Spleen (tissue), 11 donors: ENCODE measurements around the gene EZH2. TPM values are rescaled to one million over a fixed set of nuclear protein-coding genes. Genes with fewer than 3 reads are reported as not detected.

ENCODE experiments used
- DNase-seq: peaks from one replicate; pipeline ENCODE4 v3.0.0-alpha.2; 2020
- H3K27ac ChIP-seq, 8 donors: fragments of 200-600 bp; sonication (generic) in 7 of 8; 1 replicate in 4 of 8; 2 replicates in 4 of 8; pipeline versions ENCODE4 v1.5.0 to v1.8.0; 2016 to 2021; ENCODE audit warnings: inconsistent platforms in 4 of 8, mild to moderate bottlenecking in 4 of 8, moderate library complexity in 1 of 8
- H3K27me3 ChIP-seq, 7 donors: fragments of 200-600 bp; sonication (generic) in 6 of 7; replicated peaks in 1 of 7; 1 replicate in 4 of 7; 2 replicates in 3 of 7; pipeline versions ENCODE4 v1.5.0 to v1.8.0; 2016 to 2021; ENCODE audit warnings: inconsistent platforms in 3 of 7, mild to moderate bottlenecking in 1 of 7
- H3K36me3 ChIP-seq, 6 donors: fragments of 200-600 bp; sonication (generic) in 5 of 6; 1 replicate in 4 of 6; 2 replicates in 2 of 6; pipeline versions ENCODE4 v1.5.0 to v1.8.0; 2016 to 2021; ENCODE audit warnings: inconsistent platforms in 2 of 6
- H3K4me1 ChIP-seq, 6 donors: fragments of 200-600 bp; sonication (generic) in 5 of 6; 1 replicate in 3 of 6; 2 replicates in 3 of 6; pipeline versions ENCODE4 v1.5.0 to v1.8.0; 2016 to 2021; ENCODE audit warnings: inconsistent platforms in 3 of 6
- H3K4me3 ChIP-seq, 8 donors: fragments of 200-600 bp; sonication (generic) in 7 of 8; 1 replicate in 4 of 8; 2 replicates in 4 of 8; pipeline versions ENCODE4 v1.5.0 to v1.8.0; 2016 to 2021; ENCODE audit warnings: inconsistent platforms in 4 of 8, mild to moderate bottlenecking in 4 of 8, moderate library complexity in 2 of 8
- H3K9me3 ChIP-seq, 8 donors: fragments of 200-600 bp; sonication (generic) in 7 of 8; 1 replicate in 4 of 8; 2 replicates in 4 of 8; pipeline versions ENCODE4 v1.5.0 to v1.8.0; 2016 to 2021; ENCODE audit warnings: inconsistent platforms in 4 of 8
- CTCF ChIP-seq, 11 experiments: fragments of 200-600 bp in 7 of 11; fragments of 450-650 bp in 4 of 11; sonication (generic) in 4 of 11; IDR thresholded peaks in 8 of 11; conservative IDR thresholded peaks in 3 of 11; 1 replicate in 7 of 11; 2 replicates in 4 of 11; pipeline versions ENCODE4 v1.4.0 to v1.8.0; 2016 to 2021; ENCODE audit warnings: antibody characterized with exemption in 11 of 11, inconsistent platforms in 4 of 11, mild to moderate bottlenecking in 1 of 11
- POLR2A ChIP-seq, 3 donors: fragments of 450-650 bp; IDR thresholded peaks; one replicate each; pipeline ENCODE4 v1.5.1; 2017; ENCODE audit warnings: antibody characterized with exemption in 3 of 3, mild to moderate bottlenecking in 1 of 3
- POLR2AphosphoS5 ChIP-seq, 3 donors: sonication (generic); formaldehyde crosslinking; IDR thresholded peaks; one replicate each; pipeline ENCODE4 v1.5.1; 2017; ENCODE audit warnings: antibody characterized with exemption in 3 of 3
- WGBS, 5 donors: extraction: QIAGEN DNeasy Blood & Tissue Kit in 3 of 5; methylation state at CpG; one replicate each; pipeline versions ENCODE4 v1.1.5 to v1.1.7; 2013 to 2018; 5-methylcytosine and 5-hydroxymethylcytosine counted together
- intact Hi-C: fragments of 100-400 bp; cut with DNase I; formaldehyde crosslinking; loops from one replicate; pipeline ENCODE4 v1.15.0; 2023; ENCODE audit warnings: low total_unique reads
- polyA plus RNA-seq, 3 donors: library from polyadenylated mRNA; stranded (reverse); fragments of 200-250 nt; gene quantifications; one replicate each; pipeline ENCODE4 v1.2.1, GENCODE V29; 2013
- total RNA-seq, 7 donors: library from RNA; depleted of rRNA in 3 of 7; stranded (reverse); fragments of >200 nt in 3 of 7; fragmentation: NEBNext Ultra II Directional in 4 of 7; extraction: Animal tissue kit (Norgen Biotek cat#: 25700) in 4 of 7; gene quantifications; one replicate each; pipeline versions ENCODE4 v1.1.0 to v1.2.1, GENCODE V29; 2016 to 2021
- donor health status: healthy with polysubstance abuse.
- donor health status: DM: no; HTN: no; CAD: no; lungs with moderate emphysema.
- donor health status: DM: no; HTN: no; CAD: no.
- donor health status: Bipolar disorder and iron deficiency.
- donor health status: healthy.
- donor health status: DM: no; HTN: no; CAD: no.
- donor health status: DM: yes; HTN: yes; CAD: no.

Gene EZH2
- total and polyA plus RNA-seq, 10 donors, result 5.0 to 14.5 (median 7.4) TPM

GRCh38 chr7:148793590-148793989 lies 90.5 kb downstream of the EZH2 start:
- peaks cover 4 to 100% (median 85%) of the 10 kb centered on the region in 6 donors for H3K36me3 ChIP-seq
- 95 to 100% (median 97%) methylated on average over 1 of the region's 1 CpG for WGBS, 5 donors

GRCh38 chr7:148791546-148791945 lies 92.5 kb downstream of the EZH2 start:
- no peaks in the 10 kb centered on the region for H3K4me1 ChIP-seq
- peaks cover 7 to 100% (median 88%) of the 10 kb centered on the region in 6 donors for H3K36me3 ChIP-seq
- intact Hi-C loops, result no loop called here
- no peaks in the 10 kb centered on the region for H3K9me3 ChIP-seq
- DNase-seq, result no peak
- H3K4me3 ChIP-seq, result no peak overlapping the region
- TF ChIP-seq POLR2AphosphoS5 (IDR thresholded peaks at IDR 0.05) (no peak), CTCF (IDR thresholded peaks at IDR 0.05 in 8 of 11, conservative IDR thresholded peaks at IDR 0.05 in 3 of 11) (no peak), POLR2A (IDR thresholded peaks at IDR 0.05) (no peak)
- no peak overlapping the region for H3K27ac ChIP-seq
- 85 to 93% (median 91%) methylated on average over 15 of the region's 15 CpGs for WGBS, 5 donors
- no peaks in the 10 kb centered on the region for H3K27me3 ChIP-seq

More at GRCh38 chr7:148793590-148793989, 90.5 kb downstream of the EZH2 start:
- no peak for TF ChIP-seq POLR2A (IDR thresholded peaks at IDR 0.05)
- no peak for TF ChIP-seq POLR2AphosphoS5 (IDR thresholded peaks at IDR 0.05)
- TF ChIP-seq CTCF (IDR thresholded peaks at IDR 0.05 in 8 of 11, conservative IDR thresholded peaks at IDR 0.05 in 3 of 11), result no peak
- Histone ChIP-seq H3K4me3 (no peak overlapping the region), H3K27me3 (no peaks in the 10 kb centered on the region), H3K4me1 (no peaks in the 10 kb centered on the region), H3K9me3 (no peaks in the 10 kb centered on the region), H3K27ac (no peak overlapping the region)
- no peak for DNase-seq
- intact Hi-C loops, result no loop called here

GRCh38 chr7:148790850-148791249 lies 93.2 kb downstream of the EZH2 start:
- TF ChIP-seq CTCF (IDR thresholded peaks at IDR 0.05 in 8 of 11, conservative IDR thresholded peaks at IDR 0.05 in 3 of 11) (no peak), POLR2A (IDR thresholded peaks at IDR 0.05) (no peak), POLR2AphosphoS5 (IDR thresholded peaks at IDR 0.05) (no peak)

GRCh38 chr7:148790131-148790726 lies 93.9 kb downstream of the EZH2 start:
- H3K36me3 ChIP-seq, result peaks cover 7 to 100% (median 94%) of the 10 kb centered on the region in 6 donors
- TF ChIP-seq POLR2AphosphoS5 (IDR thresholded peaks at IDR 0.05) (no peak), CTCF (IDR thresholded peaks at IDR 0.05 in 8 of 11, conservative IDR thresholded peaks at IDR 0.05 in 3 of 11) (no peak), POLR2A (IDR thresholded peaks at IDR 0.05) (no peak)
- H3K27ac ChIP-seq, result no peak overlapping the region
- no peaks in the 10 kb centered on the region for H3K27me3 ChIP-seq
- H3K4me3 ChIP-seq, result no peak overlapping the region
- 93 to 96% (median 94%) methylated on average over 8 of the region's 8 CpGs for WGBS, 5 donors
- intact Hi-C loops, result no loop called here
- DNase-seq, result no peak
- H3K4me1 ChIP-seq, result no peaks in the 10 kb centered on the region
- H3K9me3 ChIP-seq, result no peaks in the 10 kb centered on the region

More at GRCh38 chr7:148790850-148791249, 93.2 kb downstream of the EZH2 start:
- Histone ChIP-seq H3K27me3 (no peaks in the 10 kb centered on the region), H3K9me3 (no peaks in the 10 kb centered on the region), H3K36me3 (peaks cover 7 to 100% (median 93%) of the 10 kb centered on the region in 6 donors), H3K4me1 (no peaks in the 10 kb centered on the region), H3K4me3 (no peak overlapping the region), H3K27ac (no peak overlapping the region)
- no peak for DNase-seq
- WGBS, 5 donors, result 96 to 100% (median 98%) methylated on average over 2 of the region's 2 CpGs
- intact Hi-C loops, result no loop called here
